Astrocyte (in vitro differentiated cells and primary cell): ENCODE results near the gene AP1M1.

Experiments
- CTCF ChIP-seq: IDR thresholded peaks from 2 replicates; pipeline ENCODE4 v1.5.1; 2011; ENCODE audit warnings: low read depth, mild to moderate bottlenecking, inconsistent platforms, low read length, moderate library complexity; ENCODE audit not compliant: insufficient read depth
- EZH2 ChIP-seq: IDR thresholded peaks from 2 replicates; pipeline ENCODE4 v1.6.1; 2012; ENCODE audit warnings: mild to moderate bottlenecking, low read length, inconsistent platforms; ENCODE audit not compliant: insufficient read depth

- TF ChIP-seq CTCF (no peak), EZH2 (no peak)
These were observed 7.5 kb upstream of the AP1M1 start for GRCh38 chr19:16190198-16190597.
